Keratinocyte (primary cell): Measurements from ENCODE around the gene RNF8. TPM values are rescaled to one million over a fixed set of nuclear protein-coding genes. Genes with fewer than 3 reads are reported as not detected.
"Not testable (repeated sequence)": the region's sequence is repeated elsewhere in the genome, so short reads cannot be mapped to it uniquely, and the experiment has no call there.

Experiments
- DNase-seq: peaks from one replicate; pipeline ENCODE4 v3.0.0-alpha.2; 2011; ENCODE audit warnings: low read depth, missing footprints, low spot score
- FAIRE-seq: peaks from 2 replicates; lab custom pipeline; 2011; peaks lifted over from hg19 to GRCh38; lab: Jason Lieb, UNC
- H2AFZ ChIP-seq: 2 replicates; pipeline ENCODE4 v1.6.0; 2012; ENCODE audit warnings: low read length, control low read depth, inconsistent platforms; ENCODE audit not compliant: control insufficient read depth
- H3K27ac ChIP-seq: 2 replicates; pipeline ENCODE4 v1.5.1; 2011; ENCODE audit warnings: low read length; ENCODE audit not compliant: control insufficient read depth, insufficient read depth
- H3K27me3 ChIP-seq: 3 replicates; pipeline ENCODE4 v1.6.0; 2011; ENCODE audit warnings: low read length; ENCODE audit not compliant: control insufficient read depth, insufficient read depth; ENCODE audit errors: extremely low read depth
- H3K36me3 ChIP-seq, 2 experiments: 2 replicates in 1 of 2; 3 replicates in 1 of 2; pipeline ENCODE4 v1.5.1; 2011; ENCODE audit warnings: low read length in 2 of 2, mild to moderate bottlenecking in 1 of 2; ENCODE audit not compliant: control insufficient read depth in 2 of 2, insufficient read depth in 2 of 2; ENCODE audit errors: extremely low read depth in 1 of 2
- H3K4me1 ChIP-seq: 3 replicates; pipeline ENCODE4 v1.5.1; 2011; ENCODE audit warnings: low read length; ENCODE audit not compliant: control insufficient read depth, insufficient read depth; ENCODE audit errors: extremely low read depth
- H3K4me2 ChIP-seq: 3 replicates; pipeline ENCODE4 v1.6.0; 2011; ENCODE audit warnings: low read depth, low read length; ENCODE audit not compliant: control insufficient read depth, insufficient read depth; ENCODE audit errors: extremely low read depth
- H3K4me3 ChIP-seq, 3 experiments: fragments of 200-600 bp in 1 of 3; sonication (generic) in 1 of 3; 2 replicates in 2 of 3; 3 replicates in 1 of 3; pipeline ENCODE4 v1.5.1; 2011 to 2016; ENCODE audit warnings: low read length in 3 of 3, mild to moderate bottlenecking in 3 of 3, control low read depth in 2 of 3, inconsistent platforms in 1 of 3, low read depth in 1 of 3, mixed read lengths in 1 of 3, mixed run types in 1 of 3, moderate library complexity in 1 of 3; ENCODE audit not compliant: control insufficient read depth in 2 of 3, insufficient read depth in 2 of 3; ENCODE audit errors: extremely low read depth in 1 of 3
- H3K79me2 ChIP-seq: 2 replicates; pipeline ENCODE4 v1.6.0; 2012; ENCODE audit warnings: low read length; ENCODE audit not compliant: control insufficient read depth, insufficient read depth
- H3K9ac ChIP-seq: 3 replicates; pipeline ENCODE4 v1.6.0; 2011; ENCODE audit warnings: low read length; ENCODE audit not compliant: control insufficient read depth, insufficient read depth; ENCODE audit errors: extremely low read depth
- H3K9me1 ChIP-seq: 3 replicates; pipeline ENCODE4 v1.6.0; 2011; ENCODE audit warnings: low read length; ENCODE audit not compliant: control insufficient read depth, insufficient read depth; ENCODE audit errors: extremely low read depth
- H3K9me3 ChIP-seq: 2 replicates; pipeline ENCODE4 v1.5.1; 2012; ENCODE audit warnings: low read depth, low read length; ENCODE audit not compliant: control insufficient read depth
- H4K20me1 ChIP-seq: 3 replicates; pipeline ENCODE4 v1.6.0; 2011; ENCODE audit warnings: low read length; ENCODE audit not compliant: control insufficient read depth, insufficient read depth; ENCODE audit errors: extremely low read depth
- EZH2 ChIP-seq: IDR thresholded peaks from one replicate; pipeline ENCODE4 v1.6.1; 2012; ENCODE audit warnings: inconsistent platforms, mild to moderate bottlenecking, low read length, moderate library complexity
- dilution Hi-C: fragments of 300-500 bp; cut with MboI; formaldehyde crosslinking; loops from one replicate; pipeline ENCODE4 v1.7.0; 2020; ENCODE audit warnings: low sequenced_read_pairs; ENCODE audit not compliant: extremely low pct_ligation_motif_present
- polyA plus RNA-seq, 5 experiments: library from polyadenylated mRNA; depleted of rRNA in 3 of 5; stranded (reverse) in 3 of 5; stranded (forward) in 1 of 5; unstranded in 1 of 5; fragments of >200 nt; gene quantifications; 1 replicate in 1 of 5; 2 replicates in 3 of 5; 3 replicates in 1 of 5; pipeline versions ENCODE4 v1.2.1 to v1.2.3, GENCODE V29; 2011 to 2012; ENCODE audit warnings: missing spikeins in 2 of 5, low read depth in 1 of 5, low replicate concordance in 1 of 5
- TF ChIP-seq, protein P1 (sequence below), 3 experiments: IDR thresholded peaks in 1 of 3; conservative IDR thresholded peaks in 1 of 3; optimal IDR thresholded peaks in 1 of 3; 2 replicates in 2 of 3; 3 replicates in 1 of 3; pipeline versions ENCODE3 to v1.5.1; 2011; ENCODE audit warnings: low read length in 3 of 3, mild to moderate bottlenecking in 3 of 3, moderate library complexity in 2 of 3, control low read depth in 1 of 3, inconsistent platforms in 1 of 3; ENCODE audit not compliant: insufficient read depth in 2 of 3; ENCODE audit errors: extremely low read depth in 1 of 3

Gene RNF8
- polyA plus RNA-seq, 1 donor (not counting 4 experiments of a cell fraction or from before 2014, with no cell fraction given): 34.5 TPM

DNA sequence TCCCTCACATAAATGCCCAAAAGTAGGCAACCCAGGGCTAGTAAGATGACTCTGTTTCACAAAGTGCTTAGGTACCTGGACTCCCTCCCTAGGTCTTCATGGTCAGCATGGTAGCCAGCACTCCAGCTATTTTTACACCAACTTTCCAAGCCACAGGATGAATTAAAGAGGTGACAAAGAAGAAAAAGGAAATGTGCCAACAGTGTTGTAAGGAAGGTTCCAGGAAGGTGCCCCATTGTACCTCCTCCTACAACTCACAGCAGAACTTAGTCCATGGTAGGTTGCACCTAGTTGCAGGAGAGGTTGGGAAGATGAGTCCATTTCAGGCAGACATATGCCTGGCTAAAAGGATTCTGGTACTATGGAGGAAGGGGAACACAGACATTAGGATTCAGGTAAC, 19.7 kb upstream of the RNF8 start:
- no peaks in the 10 kb centered on the region for H3K4me1 ChIP-seq
- H3K9me1 ChIP-seq: no peaks in the 10 kb centered on the region
- FAIRE-seq (no peak), DNase-seq (no peak)
- no peaks in the 10 kb centered on the region for H3K79me2 ChIP-seq
- H3K9ac ChIP-seq: no peak overlapping the region
- no peak overlapping the region for H3K27ac ChIP-seq
- H3K4me3 ChIP-seq: no peak overlapping the region
- H3K27me3 ChIP-seq: no peaks in the 10 kb centered on the region
- no peaks in the 10 kb centered on the region for H4K20me1 ChIP-seq
- dilution Hi-C loops: no loop called here
- TF ChIP-seq, protein P1, sequence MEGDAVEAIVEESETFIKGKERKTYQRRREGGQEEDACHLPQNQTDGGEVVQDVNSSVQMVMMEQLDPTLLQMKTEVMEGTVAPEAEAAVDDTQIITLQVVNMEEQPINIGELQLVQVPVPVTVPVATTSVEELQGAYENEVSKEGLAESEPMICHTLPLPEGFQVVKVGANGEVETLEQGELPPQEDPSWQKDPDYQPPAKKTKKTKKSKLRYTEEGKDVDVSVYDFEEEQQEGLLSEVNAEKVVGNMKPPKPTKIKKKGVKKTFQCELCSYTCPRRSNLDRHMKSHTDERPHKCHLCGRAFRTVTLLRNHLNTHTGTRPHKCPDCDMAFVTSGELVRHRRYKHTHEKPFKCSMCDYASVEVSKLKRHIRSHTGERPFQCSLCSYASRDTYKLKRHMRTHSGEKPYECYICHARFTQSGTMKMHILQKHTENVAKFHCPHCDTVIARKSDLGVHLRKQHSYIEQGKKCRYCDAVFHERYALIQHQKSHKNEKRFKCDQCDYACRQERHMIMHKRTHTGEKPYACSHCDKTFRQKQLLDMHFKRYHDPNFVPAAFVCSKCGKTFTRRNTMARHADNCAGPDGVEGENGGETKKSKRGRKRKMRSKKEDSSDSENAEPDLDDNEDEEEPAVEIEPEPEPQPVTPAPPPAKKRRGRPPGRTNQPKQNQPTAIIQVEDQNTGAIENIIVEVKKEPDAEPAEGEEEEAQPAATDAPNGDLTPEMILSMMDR (optimal IDR thresholded peaks at IDR 0.05 in 1 of 3, IDR thresholded peaks at IDR 0.05 in 1 of 3, conservative IDR thresholded peaks at IDR 0.05 in 1 of 3; ENCODE audit: extremely low read depth in 1 of 3, insufficient read depth in 2 of 3, low read length in 3 of 3): no peak
- no peak for TF ChIP-seq EZH2
- H3K4me2 ChIP-seq: no peak overlapping the region
- no peak overlapping the region for H2AFZ ChIP-seq
- H3K36me3 ChIP-seq: peaks cover 5 to 14% of the 10 kb centered on the region in 2 experiments
- H3K9me3 ChIP-seq: no peaks in the 10 kb centered on the region

DNA sequence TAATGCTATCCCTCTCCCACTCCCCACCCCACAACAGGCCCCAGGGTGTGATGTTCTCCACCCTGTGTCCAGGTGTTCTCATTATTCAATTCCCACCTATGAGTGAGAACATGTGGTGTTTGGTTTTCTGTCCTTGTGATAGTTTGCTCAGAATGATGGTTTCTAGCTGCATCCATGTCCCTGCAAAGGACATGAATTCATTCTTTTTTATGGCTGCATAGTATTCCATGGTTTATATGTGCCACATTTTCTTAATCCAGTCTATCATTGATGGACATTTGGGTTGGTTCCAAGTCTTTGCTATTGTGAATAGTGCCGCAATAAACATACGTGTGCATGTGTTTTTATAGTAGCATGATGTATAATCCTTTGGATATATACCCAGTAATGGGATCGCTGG, 15.5 kb upstream of the RNF8 start:
- FAIRE-seq, H3K9ac ChIP-seq, H3K27ac ChIP-seq, H3K79me2 ChIP-seq, H3K9me1 ChIP-seq, H3K36me3 ChIP-seq, dilution Hi-C loops, DNase-seq, H3K27me3 ChIP-seq, H2AFZ ChIP-seq, H3K4me1 ChIP-seq, H3K4me3 ChIP-seq, H3K4me2 ChIP-seq, H4K20me1 ChIP-seq, H3K9me3 ChIP-seq: not testable (repeated sequence)

DNA sequence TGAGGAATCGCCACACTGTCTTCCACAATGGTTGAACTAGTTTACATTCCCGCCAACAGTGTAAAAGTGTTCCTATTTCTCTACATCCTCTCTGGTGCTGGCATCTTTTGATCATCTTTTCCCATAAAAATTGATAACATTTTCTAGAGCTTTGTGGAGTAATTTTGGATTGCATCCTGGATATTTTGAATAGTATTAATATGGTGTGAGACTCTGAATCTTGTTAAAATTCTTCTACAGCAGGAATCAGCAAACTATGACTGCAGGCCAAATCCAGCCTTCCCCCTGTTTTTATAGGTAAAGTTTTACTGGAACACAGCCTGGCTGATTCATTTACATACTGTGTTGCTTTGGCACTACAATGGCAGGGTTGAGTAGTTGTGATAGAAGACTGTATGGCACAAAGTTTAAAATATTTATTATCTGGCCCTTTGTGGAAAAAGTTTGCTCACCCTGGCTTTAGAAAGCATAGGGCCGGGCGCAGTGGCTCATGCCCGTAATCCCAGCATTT, 15.0 kb upstream of the RNF8 start:
- no peaks in the 10 kb centered on the region for H3K79me2 ChIP-seq
- dilution Hi-C loops: no loop called here
- no peaks in the 10 kb centered on the region for H3K9me3 ChIP-seq
- no peaks in the 10 kb centered on the region for H3K36me3 ChIP-seq
- H3K4me1 ChIP-seq: no peaks in the 10 kb centered on the region
- no peaks in the 10 kb centered on the region for H4K20me1 ChIP-seq
- TF ChIP-seq, protein P1 (optimal IDR thresholded peaks at IDR 0.05 in 1 of 3, IDR thresholded peaks at IDR 0.05 in 1 of 3, conservative IDR thresholded peaks at IDR 0.05 in 1 of 3; ENCODE audit: extremely low read depth in 1 of 3, insufficient read depth in 2 of 3, low read length in 3 of 3): no peak
- no peak for TF ChIP-seq EZH2
- H3K9ac ChIP-seq: no peak overlapping the region
- H3K4me2 ChIP-seq: no peak overlapping the region
- no peaks in the 10 kb centered on the region for H3K27me3 ChIP-seq
- no peak for FAIRE-seq
- no peak overlapping the region for H3K27ac ChIP-seq
- no peaks in the 10 kb centered on the region for H3K9me1 ChIP-seq
- no peak overlapping the region for H2AFZ ChIP-seq
- no peak overlapping the region for H3K4me3 ChIP-seq
- no peak for DNase-seq
